ENCODE measurements around the gene ZNF213.

The ZNF213 gene

GRCh38 chr16:3150346-3151218, 15.8 kb downstream of the ZNF213 start (continued):
- TF ChIP-seq, protein P1, sequence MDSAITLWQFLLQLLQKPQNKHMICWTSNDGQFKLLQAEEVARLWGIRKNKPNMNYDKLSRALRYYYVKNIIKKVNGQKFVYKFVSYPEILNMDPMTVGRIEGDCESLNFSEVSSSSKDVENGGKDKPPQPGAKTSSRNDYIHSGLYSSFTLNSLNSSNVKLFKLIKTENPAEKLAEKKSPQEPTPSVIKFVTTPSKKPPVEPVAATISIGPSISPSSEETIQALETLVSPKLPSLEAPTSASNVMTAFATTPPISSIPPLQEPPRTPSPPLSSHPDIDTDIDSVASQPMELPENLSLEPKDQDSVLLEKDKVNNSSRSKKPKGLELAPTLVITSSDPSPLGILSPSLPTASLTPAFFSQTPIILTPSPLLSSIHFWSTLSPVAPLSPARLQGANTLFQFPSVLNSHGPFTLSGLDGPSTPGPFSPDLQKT (IDR thresholded peaks at IDR 0.05; ENCODE audit: borderline replicate concordance, low read depth, low read length), result no peak
- TF ChIP-seq ZNF639 (tag by site-specific recombination; IDR thresholded peaks at IDR 0.05) (peak; percentile 92), TRIM28 (IDR thresholded peaks at IDR 0.05; ENCODE audit: borderline replicate concordance, low read length) (peak; percentile 70; the same call in 1 of the 2 replicates), ZNF335 (tag by site-specific recombination; conservative IDR thresholded peaks at IDR 0.05) (peak; percentile 96), GLIS2 (tag by site-specific recombination; IDR thresholded peaks at IDR 0.05) (peak; percentile 25; the same call in 1 of the 2 replicates), ZNF747 (tag by site-specific recombination; IDR thresholded peaks at IDR 0.05) (no peak), ZNF830 (tag by site-specific recombination; IDR thresholded peaks at IDR 0.05; ENCODE audit: low read depth) (no peak), ZNF423 (tag by site-specific recombination; IDR thresholded peaks at IDR 0.05) (no peak), ZNF311 (tag by site-specific recombination; IDR thresholded peaks at IDR 0.05; ENCODE audit: borderline replicate concordance) (no peak), ZNF514 (tag by site-specific recombination; IDR thresholded peaks at IDR 0.05) (no peak), ZSCAN30 (tag by site-specific recombination; IDR thresholded peaks at IDR 0.05) (peak; percentile 83), ZNF677 (tag by site-specific recombination; IDR thresholded peaks at IDR 0.05) (no peak), MEIS1 (CRISPR knock-in tag; IDR thresholded peaks at IDR 0.05; ENCODE audit: borderline replicate concordance) (no peak), ZNF704 (tag by site-specific recombination; IDR thresholded peaks at IDR 0.05) (no peak), ZNF521 (tag by site-specific recombination; IDR thresholded peaks at IDR 0.05) (no peak), ZNF248 (tag by site-specific recombination; IDR thresholded peaks at IDR 0.05) (no peak), ZEB2 (tag by site-specific recombination; IDR thresholded peaks at IDR 0.05) (peak; percentile 98), ZNF600 (tag by site-specific recombination; IDR thresholded peaks at IDR 0.05) (peak; percentile 89), SETDB1 (IDR thresholded peaks at IDR 0.05; ENCODE audit: insufficient read length, low read length) (no peak), ZBTB48 (tag by site-specific recombination; IDR thresholded peaks at IDR 0.05) (peak; percentile 30), ZNF433 (tag by site-specific recombination; IDR thresholded peaks at IDR 0.05; ENCODE audit: low read depth) (no peak), ZNF449 (tag by site-specific recombination; IDR thresholded peaks at IDR 0.05) (peak; percentile 8; the same call in 1 of the 2 replicates)
- TF ChIP-seq, protein P2, sequence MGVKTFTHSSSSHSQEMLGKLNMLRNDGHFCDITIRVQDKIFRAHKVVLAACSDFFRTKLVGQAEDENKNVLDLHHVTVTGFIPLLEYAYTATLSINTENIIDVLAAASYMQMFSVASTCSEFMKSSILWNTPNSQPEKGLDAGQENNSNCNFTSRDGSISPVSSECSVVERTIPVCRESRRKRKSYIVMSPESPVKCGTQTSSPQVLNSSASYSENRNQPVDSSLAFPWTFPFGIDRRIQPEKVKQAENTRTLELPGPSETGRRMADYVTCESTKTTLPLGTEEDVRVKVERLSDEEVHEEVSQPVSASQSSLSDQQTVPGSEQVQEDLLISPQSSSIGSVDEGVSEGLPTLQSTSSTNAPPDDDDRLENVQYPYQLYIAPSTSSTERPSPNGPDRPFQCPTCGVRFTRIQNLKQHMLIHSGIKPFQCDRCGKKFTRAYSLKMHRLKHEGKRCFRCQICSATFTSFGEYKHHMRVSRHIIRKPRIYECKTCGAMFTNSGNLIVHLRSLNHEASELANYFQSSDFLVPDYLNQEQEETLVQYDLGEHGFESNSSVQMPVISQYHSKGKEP (tag by site-specific recombination; IDR thresholded peaks at IDR 0.05), result peak; percentile 61; the same call in 1 of the 2 replicates
- TF ChIP-seq, protein P3, sequence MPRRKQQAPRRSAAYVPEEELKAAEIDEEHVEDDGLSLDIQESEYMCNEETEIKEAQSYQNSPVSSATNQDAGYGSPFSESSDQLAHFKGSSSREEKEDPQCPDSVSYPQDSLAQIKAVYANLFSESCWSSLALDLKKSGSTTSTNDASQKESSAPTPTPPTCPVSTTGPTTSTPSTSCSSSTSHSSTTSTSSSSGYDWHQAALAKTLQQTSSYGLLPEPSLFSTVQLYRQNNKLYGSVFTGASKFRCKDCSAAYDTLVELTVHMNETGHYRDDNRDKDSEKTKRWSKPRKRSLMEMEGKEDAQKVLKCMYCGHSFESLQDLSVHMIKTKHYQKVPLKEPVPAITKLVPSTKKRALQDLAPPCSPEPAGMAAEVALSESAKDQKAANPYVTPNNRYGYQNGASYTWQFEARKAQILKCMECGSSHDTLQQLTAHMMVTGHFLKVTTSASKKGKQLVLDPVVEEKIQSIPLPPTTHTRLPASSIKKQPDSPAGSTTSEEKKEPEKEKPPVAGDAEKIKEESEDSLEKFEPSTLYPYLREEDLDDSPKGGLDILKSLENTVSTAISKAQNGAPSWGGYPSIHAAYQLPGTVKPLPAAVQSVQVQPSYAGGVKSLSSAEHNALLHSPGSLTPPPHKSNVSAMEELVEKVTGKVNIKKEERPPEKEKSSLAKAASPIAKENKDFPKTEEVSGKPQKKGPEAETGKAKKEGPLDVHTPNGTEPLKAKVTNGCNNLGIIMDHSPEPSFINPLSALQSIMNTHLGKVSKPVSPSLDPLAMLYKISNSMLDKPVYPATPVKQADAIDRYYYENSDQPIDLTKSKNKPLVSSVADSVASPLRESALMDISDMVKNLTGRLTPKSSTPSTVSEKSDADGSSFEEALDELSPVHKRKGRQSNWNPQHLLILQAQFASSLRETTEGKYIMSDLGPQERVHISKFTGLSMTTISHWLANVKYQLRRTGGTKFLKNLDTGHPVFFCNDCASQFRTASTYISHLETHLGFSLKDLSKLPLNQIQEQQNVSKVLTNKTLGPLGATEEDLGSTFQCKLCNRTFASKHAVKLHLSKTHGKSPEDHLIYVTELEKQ (tag by site-specific recombination; IDR thresholded peaks at IDR 0.05; ENCODE audit: borderline replicate concordance), result no peak; the same call in 1 of the 2 replicates
- TF ChIP-seq, protein P4, sequence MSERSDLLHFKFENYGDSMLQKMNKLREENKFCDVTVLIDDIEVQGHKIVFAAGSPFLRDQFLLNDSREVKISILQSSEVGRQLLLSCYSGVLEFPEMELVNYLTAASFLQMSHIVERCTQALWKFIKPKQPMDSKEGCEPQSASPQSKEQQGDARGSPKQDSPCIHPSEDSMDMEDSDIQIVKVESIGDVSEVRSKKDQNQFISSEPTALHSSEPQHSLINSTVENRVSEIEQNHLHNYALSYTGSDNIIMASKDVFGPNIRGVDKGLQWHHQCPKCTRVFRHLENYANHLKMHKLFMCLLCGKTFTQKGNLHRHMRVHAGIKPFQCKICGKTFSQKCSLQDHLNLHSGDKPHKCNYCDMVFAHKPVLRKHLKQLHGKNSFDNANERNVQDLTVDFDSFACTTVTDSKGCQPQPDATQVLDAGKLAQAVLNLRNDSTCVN (tag by site-specific recombination; optimal IDR thresholded peaks at IDR 0.05), result peak; percentile 34
- TF ChIP-seq, protein P5, sequence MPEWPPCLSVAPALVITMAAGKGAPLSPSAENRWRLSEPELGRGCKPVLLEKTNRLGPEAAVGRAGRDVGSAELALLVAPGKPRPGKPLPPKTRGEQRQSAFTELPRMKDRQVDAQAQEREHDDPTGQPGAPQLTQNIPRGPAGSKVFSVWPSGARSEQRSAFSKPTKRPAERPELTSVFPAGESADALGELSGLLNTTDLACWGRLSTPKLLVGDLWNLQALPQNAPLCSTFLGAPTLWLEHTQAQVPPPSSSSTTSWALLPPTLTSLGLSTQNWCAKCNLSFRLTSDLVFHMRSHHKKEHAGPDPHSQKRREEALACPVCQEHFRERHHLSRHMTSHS (tag by site-specific recombination; IDR thresholded peaks at IDR 0.05), result no peak

Data from HEK293 (cell line).